AG10803 (cell line): Measurements from ENCODE around the gene CCNQ.
A peak's percentile ranks its signal among the peaks of the same experiment; 100 is the strongest.

ENCODE experiments used
- DNase-seq: peaks from one replicate; pipeline ENCODE4 v3.0.0; 2010; ENCODE audit warnings: low read depth
- H3K4me3 ChIP-seq: 2 replicates; pipeline ENCODE4 v1.5.1; 2011; ENCODE audit warnings: mild to moderate bottlenecking, low read length, control low read depth
- TF ChIP-seq, protein P1 (sequence below): conservative IDR thresholded peaks from 2 replicates; pipeline ENCODE4 v1.5.1; 2011; ENCODE audit warnings: mild to moderate bottlenecking, low read length, control low read depth, inconsistent platforms

Gene CCNQ

GRCh38 chrX:153598541-153599191 is at the start of gene CCNQ:
Gene CCNQ, minus strand, starts transcription at chrX:153599139. Its CDS starts 66 bp downstream, at chrX:153599073.
- TF ChIP-seq, protein P1, sequence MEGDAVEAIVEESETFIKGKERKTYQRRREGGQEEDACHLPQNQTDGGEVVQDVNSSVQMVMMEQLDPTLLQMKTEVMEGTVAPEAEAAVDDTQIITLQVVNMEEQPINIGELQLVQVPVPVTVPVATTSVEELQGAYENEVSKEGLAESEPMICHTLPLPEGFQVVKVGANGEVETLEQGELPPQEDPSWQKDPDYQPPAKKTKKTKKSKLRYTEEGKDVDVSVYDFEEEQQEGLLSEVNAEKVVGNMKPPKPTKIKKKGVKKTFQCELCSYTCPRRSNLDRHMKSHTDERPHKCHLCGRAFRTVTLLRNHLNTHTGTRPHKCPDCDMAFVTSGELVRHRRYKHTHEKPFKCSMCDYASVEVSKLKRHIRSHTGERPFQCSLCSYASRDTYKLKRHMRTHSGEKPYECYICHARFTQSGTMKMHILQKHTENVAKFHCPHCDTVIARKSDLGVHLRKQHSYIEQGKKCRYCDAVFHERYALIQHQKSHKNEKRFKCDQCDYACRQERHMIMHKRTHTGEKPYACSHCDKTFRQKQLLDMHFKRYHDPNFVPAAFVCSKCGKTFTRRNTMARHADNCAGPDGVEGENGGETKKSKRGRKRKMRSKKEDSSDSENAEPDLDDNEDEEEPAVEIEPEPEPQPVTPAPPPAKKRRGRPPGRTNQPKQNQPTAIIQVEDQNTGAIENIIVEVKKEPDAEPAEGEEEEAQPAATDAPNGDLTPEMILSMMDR = no peak
- peak; percentile 22 for DNase-seq

GRCh38 chrX:153647461-153648357 is 48.8 kb upstream of the CCNQ start:
- no peak overlapping the region for H3K4me3 ChIP-seq
- TF ChIP-seq, protein P1 = no peak
- no peak for DNase-seq

More at GRCh38 chrX:153598541-153599191, at the start of gene CCNQ:
- peak within 1 kb of the TSS; percentile 71 for H3K4me3 ChIP-seq

- DNase-seq = no peak
- H3K4me3 ChIP-seq = no peak within 1 kb of the TSS
- TF ChIP-seq, protein P1 = no peak
These were observed 47.9 kb upstream of the CCNQ start, which contains the start of gene DUSP9 for GRCh38 chrX:153646620-153647373. Gene DUSP9, plus strand, starts transcription at chrX:153647203. Its CDS starts 751 bp downstream, at chrX:153647954.

DNA sequence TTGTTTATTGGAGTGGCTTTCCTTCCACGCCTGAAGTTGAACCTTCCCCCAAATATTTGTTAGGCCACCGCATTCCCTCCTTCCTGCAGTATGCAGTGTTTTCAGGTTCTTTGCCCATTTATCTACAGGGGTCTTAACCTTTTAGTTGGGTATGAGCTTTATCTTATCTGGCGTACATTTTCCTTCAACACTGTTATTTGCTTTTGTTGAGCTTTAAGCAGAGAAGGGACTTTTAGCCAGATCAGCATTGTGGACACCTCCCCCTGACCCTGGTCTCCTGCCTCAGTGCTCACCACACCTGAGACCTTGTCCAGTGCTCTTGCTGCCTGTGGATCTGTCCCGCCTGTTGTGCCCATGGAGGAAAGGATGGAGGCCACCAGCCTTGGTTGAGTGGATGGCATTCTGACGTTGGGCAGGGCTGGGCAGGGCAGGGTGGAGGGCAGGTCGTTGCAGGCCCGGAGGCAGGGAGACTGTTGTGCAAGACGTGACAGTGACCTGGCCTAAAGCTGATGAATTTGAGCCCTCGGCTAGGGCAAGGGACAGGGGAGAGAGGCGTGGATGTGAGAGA is 47.1 kb upstream of the CCNQ start:
- no peak overlapping the region for H3K4me3 ChIP-seq
- TF ChIP-seq, protein P1 = no peak
- DNase-seq = no peak

GRCh38 chrX:153645151-153645550 is 46.2 kb upstream of the CCNQ start:
- TF ChIP-seq, protein P1 = no peak
- no peak for DNase-seq
- H3K4me3 ChIP-seq = no peak overlapping the region

GRCh38 chrX:153644356-153645125 is 45.6 kb upstream of the CCNQ start:
- DNase-seq = no peak
- TF ChIP-seq, protein P1 = no peak
- no peak overlapping the region for H3K4me3 ChIP-seq
